HG03457 (cell line): Measurements from ENCODE around the gene AMMECR1L.
"Not testable (repeated sequence)": the region's sequence is repeated elsewhere in the genome, so short reads cannot be mapped to it uniquely, and the experiment has no call there.

Experiments used
- ATAC-seq: cut with Tn5 transposase; IDR thresholded peaks from one replicate; pipeline ENCODE4 v1.9.1; 2021; ENCODE audit warnings: moderate number of reproducible peaks; ENCODE audit not compliant: unreplicated experiment

The AMMECR1L gene

DNA sequence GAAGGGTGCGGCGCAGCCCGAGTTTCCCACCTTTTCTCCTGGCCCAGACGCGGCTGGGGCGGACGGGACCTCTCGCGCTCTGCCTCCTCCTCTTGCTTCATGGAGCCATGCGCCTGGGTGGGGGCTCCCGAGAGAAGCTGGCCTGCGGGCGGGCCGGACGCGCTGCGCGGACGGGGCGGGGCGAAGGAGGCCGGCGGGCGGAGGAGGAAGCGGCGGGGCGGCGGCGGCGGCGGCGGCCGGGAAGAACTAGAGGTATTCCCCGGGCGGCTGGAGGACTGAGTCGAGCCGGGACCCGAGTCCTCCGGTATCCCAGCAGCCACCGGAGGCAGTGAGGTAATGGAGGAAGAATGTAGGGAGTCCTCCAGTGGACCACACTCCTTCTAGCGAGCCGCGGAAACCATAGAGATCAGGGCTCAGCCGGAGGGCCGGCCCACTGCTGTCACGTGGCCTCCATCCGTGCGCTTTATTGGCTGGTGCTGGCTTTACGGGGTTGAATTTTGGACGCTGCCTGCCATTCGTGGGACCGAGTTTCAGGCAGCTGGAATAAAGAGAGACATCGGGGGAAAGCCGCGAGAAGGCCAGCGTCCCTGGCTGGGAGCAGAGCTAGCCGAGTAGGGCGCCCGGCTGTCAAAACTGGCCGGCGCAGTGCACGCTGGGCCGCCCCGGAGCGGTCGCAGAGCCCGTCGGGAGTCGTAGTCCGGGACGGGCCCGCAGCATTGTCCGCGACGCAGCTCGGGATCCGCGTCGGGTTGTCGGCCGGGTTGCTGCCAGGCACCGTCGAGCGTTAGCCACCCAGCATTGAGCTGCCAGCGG, at the start of gene AMMECR1L:
AMMECR1L (minus strand) TSS at position 177 of the 813 bp plus-strand sequence. CDS start 11,722 bp downstream, outside the sequence.
- ATAC-seq, result peak; percentile 90

- ATAC-seq, result no peak
Observed at GRCh38 chr2:127935337-127935736, 49.6 kb upstream of the AMMECR1L start.

DNA sequence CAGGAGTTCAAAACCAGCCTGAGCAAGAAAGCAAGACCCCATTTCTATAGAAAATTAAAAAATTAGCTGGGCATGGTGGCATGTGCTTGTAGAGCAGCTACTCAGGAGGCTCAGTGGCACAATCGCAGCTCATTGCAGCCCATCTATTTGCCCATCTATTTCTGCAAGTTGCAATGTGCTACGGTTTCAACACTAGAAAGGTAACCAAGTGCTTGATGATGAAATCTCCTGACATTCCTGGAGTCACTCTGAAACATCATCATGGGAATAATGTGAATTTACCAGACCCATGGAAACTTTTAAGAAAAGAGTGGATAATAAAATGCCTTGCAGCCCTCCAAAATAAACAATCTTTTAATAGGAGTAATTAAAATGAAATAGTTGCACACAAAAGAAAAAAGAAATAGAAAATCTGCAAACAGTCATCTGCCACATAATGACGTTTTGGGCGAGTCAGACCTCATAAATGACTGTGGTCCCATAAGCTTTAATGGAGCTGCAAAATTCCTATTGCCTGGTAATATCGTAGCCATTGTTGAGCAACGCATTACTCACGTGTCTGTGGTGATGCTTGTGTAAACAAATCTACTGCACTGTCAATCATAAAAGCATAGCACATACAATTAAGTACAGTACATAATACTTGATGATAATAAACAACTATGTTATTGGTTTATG, 46.6 kb upstream of the AMMECR1L start:
- no peak for ATAC-seq

- ATAC-seq, result no peak
Observed at GRCh38 chr2:127929449-127929848, 43.7 kb upstream of the AMMECR1L start.

- no peak for ATAC-seq
Observed at GRCh38 chr2:127927384-127927783, 41.6 kb upstream of the AMMECR1L start.

DNA sequence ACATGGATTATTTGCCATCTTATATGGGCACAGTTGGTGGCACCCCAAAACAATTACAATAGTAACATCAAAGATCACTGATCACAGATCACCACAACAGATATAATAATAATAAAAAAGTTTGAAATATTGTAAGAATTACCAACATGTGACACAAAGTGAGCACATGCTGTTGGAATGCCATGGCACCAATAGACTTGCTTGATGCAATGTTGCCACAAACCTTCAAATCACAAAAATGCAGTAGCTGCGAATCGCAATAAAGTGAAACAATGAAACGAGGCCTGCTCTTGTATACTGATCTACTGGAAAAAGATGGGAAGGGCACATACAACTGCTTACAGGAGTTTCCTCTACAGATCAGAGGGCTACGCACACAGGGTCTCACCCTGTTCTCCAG, 32.2 kb upstream of the AMMECR1L start:
- no peak for ATAC-seq

DNA sequence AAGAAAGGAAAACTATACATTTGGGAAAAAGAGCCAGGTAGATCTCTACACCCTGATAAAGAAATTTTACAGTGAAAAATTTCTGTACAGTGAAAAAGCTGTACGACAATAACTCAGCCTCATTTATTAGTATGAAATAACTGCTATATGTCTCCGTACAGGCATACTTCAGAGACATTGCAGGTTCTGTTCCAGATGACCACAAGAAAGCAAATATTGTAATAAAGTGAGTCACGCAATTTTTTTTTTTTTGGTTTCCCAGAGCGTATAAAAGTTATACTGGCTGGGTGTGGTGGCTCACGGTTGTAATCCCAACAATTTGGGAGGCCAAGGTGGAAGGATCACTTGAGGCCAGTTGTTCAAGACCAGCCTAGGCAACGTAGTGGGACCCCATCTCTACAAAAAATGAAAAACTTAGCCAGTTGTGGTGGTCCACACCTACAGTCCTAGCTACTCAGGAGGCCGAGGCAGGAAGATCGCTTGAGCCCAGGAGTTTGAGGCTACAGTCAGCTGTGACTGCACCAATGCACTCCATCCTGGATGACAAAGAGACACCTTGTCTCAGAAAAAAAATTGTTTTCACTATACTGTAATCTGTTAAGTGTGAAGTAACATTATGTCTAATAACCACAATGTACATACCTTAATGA, 28.2 kb upstream of the AMMECR1L start:
- ATAC-seq, result no peak

DNA sequence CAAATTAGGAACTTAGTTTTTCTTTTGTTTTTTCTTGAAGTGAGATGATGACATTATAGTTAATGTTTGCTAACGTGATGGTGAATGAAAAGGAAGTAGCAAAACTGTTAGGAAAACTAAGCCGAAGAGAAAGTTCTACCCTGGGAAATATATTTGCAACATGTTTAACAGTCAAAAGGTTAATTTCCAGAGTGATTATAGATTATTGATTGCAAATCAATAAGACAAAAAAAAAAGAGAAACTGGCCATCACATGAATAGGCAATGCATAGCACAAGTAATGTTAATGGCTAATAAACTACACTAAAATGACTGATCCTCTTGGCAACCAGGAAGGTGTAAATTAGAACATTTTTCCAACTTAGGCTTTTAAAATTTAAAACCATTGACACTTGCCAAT, 26.0 kb upstream of the AMMECR1L start:
- no peak for ATAC-seq

- ATAC-seq, result no peak
Observed at GRCh38 chr2:127910415-127910814, 24.7 kb upstream of the AMMECR1L start.

DNA sequence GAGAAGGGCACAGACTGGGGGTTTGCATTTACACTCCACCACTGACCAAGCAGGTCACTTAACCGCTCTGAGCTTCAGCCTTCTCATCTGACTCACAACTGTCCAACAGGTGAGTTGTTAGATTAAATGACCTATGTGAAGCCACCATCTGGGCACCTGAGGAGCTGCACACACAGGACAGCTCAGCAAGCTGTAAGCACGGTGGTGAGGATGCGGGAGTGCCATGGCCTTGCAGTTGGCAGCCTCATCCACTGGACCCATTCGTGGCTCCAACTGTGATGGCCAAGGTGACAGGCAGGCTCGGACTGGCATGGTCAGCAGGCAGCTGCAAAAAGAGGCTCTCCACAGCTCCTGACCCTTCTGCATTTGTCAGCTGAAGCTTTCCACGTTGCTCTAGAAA, 23.3 kb upstream of the AMMECR1L start:
- ATAC-seq, result no peak

DNA sequence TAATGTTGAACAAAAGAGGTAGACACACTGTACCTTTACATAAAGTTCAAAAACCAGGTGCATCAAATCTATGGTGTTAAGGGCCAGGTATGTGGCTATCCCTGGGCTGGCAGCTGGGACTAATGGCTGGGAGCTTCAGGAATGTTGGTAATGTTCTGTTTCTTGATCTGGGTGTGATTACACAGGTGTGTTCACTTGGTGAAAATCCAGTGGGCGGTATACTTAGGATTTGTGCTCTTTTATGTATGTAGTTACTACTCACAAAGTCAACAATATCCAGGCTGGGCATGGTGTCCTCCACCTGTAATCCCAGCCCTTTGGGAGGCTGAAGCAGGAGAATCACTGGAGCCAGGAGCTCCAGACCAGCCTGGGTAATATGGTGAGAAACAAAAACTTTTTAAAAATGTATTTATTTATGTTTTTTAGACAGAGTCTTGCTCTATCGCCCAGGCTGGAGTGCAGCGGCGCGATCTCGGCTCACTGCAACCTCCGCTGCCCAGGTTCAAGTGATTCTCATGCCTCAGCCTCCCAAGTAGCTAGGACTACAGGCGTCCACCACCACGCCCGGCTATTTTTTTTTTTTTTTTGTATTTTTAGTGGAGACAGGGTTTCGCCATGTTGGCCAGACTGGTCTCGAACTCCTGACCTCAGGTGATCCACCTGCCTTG, 22.1 kb upstream of the AMMECR1L start:
- not testable (repeated sequence) for ATAC-seq

- no peak for ATAC-seq
Observed at GRCh38 chr2:127906206-127906926, 20.6 kb upstream of the AMMECR1L start.

DNA sequence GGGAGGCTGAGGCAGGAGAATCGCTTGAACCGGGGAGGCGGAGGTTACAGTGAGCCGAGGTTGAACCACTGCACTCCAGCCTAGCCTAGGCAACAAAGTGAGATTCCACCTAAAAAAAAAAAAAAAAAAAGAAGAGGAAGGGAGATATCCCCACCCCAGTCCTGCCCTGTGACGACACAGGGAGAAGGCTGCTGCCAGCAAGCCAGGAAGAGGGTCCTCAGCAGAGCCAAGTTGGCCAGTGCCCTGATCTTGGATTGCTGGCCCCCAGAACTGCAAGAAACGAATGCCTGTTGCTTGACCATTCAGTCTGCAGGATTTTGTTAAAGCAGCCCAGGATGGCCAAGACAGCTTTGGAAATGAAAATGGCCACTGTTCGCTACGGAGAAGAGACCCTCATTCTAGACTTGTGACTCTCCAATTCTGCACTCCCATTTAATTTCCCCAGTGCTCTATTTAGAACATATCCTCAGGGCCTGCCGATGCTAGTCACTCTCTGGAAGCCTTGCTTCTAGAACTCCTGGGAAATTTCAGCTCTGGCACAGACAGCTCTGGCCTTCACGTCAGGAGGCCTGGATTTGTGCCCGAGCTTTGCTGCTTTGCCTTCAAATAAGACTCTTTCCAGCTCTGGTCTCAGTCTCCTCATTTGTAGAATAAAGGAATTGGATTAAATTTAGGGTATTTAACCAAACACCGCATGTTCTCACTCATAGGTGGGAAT, 15.7 kb upstream of the AMMECR1L start:
- ATAC-seq, result no peak

- no peak for ATAC-seq
Observed at GRCh38 chr2:127897531-127898211, 11.9 kb upstream of the AMMECR1L start.

- ATAC-seq, result no peak
Observed at GRCh38 chr2:127893494-127893893, 7.7 kb upstream of the AMMECR1L start.

- no peak for ATAC-seq
Observed at GRCh38 chr2:127893033-127893432, 7.3 kb upstream of the AMMECR1L start.

- no peak for ATAC-seq
Observed at GRCh38 chr2:127891811-127892210, 6.1 kb upstream of the AMMECR1L start.

DNA sequence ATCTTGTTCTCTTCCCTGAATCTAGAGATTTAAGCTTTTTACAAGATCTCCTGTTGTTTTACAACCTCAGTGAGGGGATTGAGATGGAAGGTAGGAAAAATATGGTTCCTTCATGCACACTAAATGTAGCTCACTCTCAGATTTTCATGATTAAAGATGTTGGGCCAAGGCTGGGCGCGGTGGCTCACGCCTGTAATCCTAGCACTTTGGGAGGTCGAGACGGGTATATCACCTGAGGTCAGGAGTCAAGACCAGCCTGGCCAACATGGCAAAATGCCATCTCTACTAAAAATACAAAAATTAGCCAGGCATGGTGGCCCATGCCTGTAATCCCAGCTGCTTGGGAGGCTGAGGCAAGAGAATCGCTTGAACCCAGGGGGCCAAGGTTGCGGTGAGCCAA, 5.0 kb upstream of the AMMECR1L start:
- ATAC-seq, result not testable (repeated sequence)

DNA sequence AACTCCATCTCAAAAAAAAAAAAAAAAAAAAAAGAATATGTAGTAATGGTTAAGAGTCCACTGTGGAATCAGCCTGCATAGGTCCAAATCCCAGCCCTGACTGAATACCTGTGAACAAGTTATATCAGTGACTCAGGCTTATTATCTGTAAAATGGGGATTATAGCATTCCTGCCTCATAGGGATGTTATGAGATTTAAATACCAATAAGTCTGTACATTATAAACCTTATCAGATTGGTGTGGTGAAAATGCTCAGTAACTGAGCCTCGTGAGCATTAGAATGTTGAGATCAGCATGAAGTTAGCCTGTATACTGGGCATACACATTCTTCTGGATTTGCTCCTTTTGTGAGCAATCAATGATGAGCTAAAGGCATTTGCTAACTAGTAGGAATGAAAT, 3.0 kb upstream of the AMMECR1L start:
- no peak for ATAC-seq

- no peak for ATAC-seq
Observed at GRCh38 chr2:127887776-127888130, 2.0 kb upstream of the AMMECR1L start.
